CD14-positive monocyte (primary cell): ENCODE results near the gene ANKRD60. TPM values are rescaled to one million over a fixed set of nuclear protein-coding genes. Genes with fewer than 3 reads are reported as not detected.

Experiments used
- DNase-seq, 3 donors: peaks; one replicate each; pipeline ENCODE4 v3.0.0-alpha.2; 2011 to 2022
- H2AFZ ChIP-seq: 2 replicates; pipeline ENCODE4 v1.6.0; 2012; ENCODE audit warnings: mild to moderate bottlenecking, low read depth, low read length, inconsistent platforms; ENCODE audit not compliant: insufficient read depth, poor library complexity, severe bottlenecking
- H3K27ac ChIP-seq, 2 donors: 1 replicate in 1 of 2; 2 replicates in 1 of 2; pipeline ENCODE4 v1.5.1; 2012 to 2013; ENCODE audit warnings: low read length in 2 of 2, control low read depth in 1 of 2, inconsistent platforms in 1 of 2, low read depth in 1 of 2, mild to moderate bottlenecking in 1 of 2
- H3K27me3 ChIP-seq, 2 donors: one replicate each; pipeline versions ENCODE4 v1.6.0 to v1.6.1; 2011 to 2013; ENCODE audit warnings: low read length in 2 of 2; ENCODE audit not compliant: control insufficient read depth in 2 of 2, insufficient read depth in 2 of 2
- H3K36me3 ChIP-seq, 2 donors: replicated peaks in 1 of 2; 1 replicate in 1 of 2; 2 replicates in 1 of 2; pipeline versions ENCODE4 v1.5.1 to v1.6.1; 2012 to 2013; ENCODE audit warnings: low read length in 2 of 2, control low read depth in 1 of 2, inconsistent platforms in 1 of 2, mild to moderate bottlenecking in 1 of 2; ENCODE audit not compliant: insufficient read depth in 2 of 2, control insufficient read depth in 1 of 2
- H3K4me1 ChIP-seq, 2 donors: 1 replicate in 1 of 2; 2 replicates in 1 of 2; pipeline versions ENCODE4 v1.5.1 to v1.6.1; 2012 to 2013; ENCODE audit warnings: low read length in 2 of 2, control low read depth in 1 of 2, inconsistent platforms in 1 of 2, mild to moderate bottlenecking in 1 of 2, moderate library complexity in 1 of 2; ENCODE audit not compliant: insufficient read depth in 2 of 2, control insufficient read depth in 1 of 2
- H3K4me2 ChIP-seq: replicated peaks from 2 replicates; pipeline ENCODE3; 2012; ENCODE audit warnings: low read length, moderate library complexity, mild to moderate bottlenecking; ENCODE audit not compliant: poor library complexity, severe bottlenecking; ENCODE audit errors: extremely low read depth
- H3K4me3 ChIP-seq, 3 experiments: fragments of 200-600 bp in 1 of 3; sonication (generic) in 1 of 3; replicated peaks in 1 of 3; 1 replicate in 2 of 3; 2 replicates in 1 of 3; pipeline ENCODE4 v1.5.1; 2011 to 2013; ENCODE audit warnings: low read length in 3 of 3, mild to moderate bottlenecking in 3 of 3, control low read depth in 2 of 3, low read depth in 2 of 3, inconsistent platforms in 1 of 3, moderate library complexity in 1 of 3
- H3K79me2 ChIP-seq: 2 replicates; pipeline ENCODE4 v1.6.0; 2012; ENCODE audit warnings: mild to moderate bottlenecking, control low read depth, inconsistent platforms, low read length, moderate library complexity; ENCODE audit not compliant: insufficient read depth
- H3K9ac ChIP-seq: 2 replicates; pipeline ENCODE4 v1.6.0; 2017; ENCODE audit warnings: low read length, mild to moderate bottlenecking; ENCODE audit not compliant: insufficient read depth, poor library complexity, severe bottlenecking
- H3K9me3 ChIP-seq, 2 donors: replicated peaks in 1 of 2; 1 replicate in 1 of 2; 2 replicates in 1 of 2; pipeline versions ENCODE4 v1.5.1 to v1.6.1; 2012 to 2013; ENCODE audit warnings: low read length in 2 of 2, control low read depth in 1 of 2; ENCODE audit not compliant: control insufficient read depth in 1 of 2, insufficient read depth in 1 of 2
- H4K20me1 ChIP-seq: 2 replicates; pipeline ENCODE4 v1.6.0; 2012; ENCODE audit warnings: mild to moderate bottlenecking, low read length, control low read depth, moderate library complexity; ENCODE audit not compliant: insufficient read depth
- H3K27ac Mint-ChIP-seq, 7 donors: one replicate each; pipeline ENCODE4 v1.8.0; 2020; ENCODE audit warnings: mild to moderate bottlenecking in 7 of 7, mixed read lengths in 7 of 7, moderate library complexity in 6 of 7, inconsistent platforms in 2 of 7
- H3K27me3 Mint-ChIP-seq, 3 donors: one replicate each; pipeline ENCODE4 v1.8.0; 2021 to 2022; ENCODE audit warnings: low read depth in 3 of 3, mild to moderate bottlenecking in 3 of 3, mixed read lengths in 3 of 3, moderate library complexity in 3 of 3, inconsistent platforms in 1 of 3
- H3K36me3 Mint-ChIP-seq, 2 donors: one replicate each; pipeline ENCODE4 v1.8.0; 2020; ENCODE audit warnings: mixed read lengths in 2 of 2, inconsistent platforms in 1 of 2, mild to moderate bottlenecking in 1 of 2
- H3K4me1 Mint-ChIP-seq: one replicate; pipeline ENCODE4 v1.8.0; 2020; ENCODE audit warnings: mild to moderate bottlenecking, mixed read lengths
- H3K4me3 Mint-ChIP-seq, 2 donors: one replicate each; pipeline ENCODE4 v1.8.0; 2020; ENCODE audit warnings: mild to moderate bottlenecking in 2 of 2, mixed read lengths in 2 of 2, moderate library complexity in 1 of 2
- H3K9me3 Mint-ChIP-seq, 7 donors: one replicate each; pipeline ENCODE4 v1.8.0; 2020 to 2022; ENCODE audit warnings: mixed read lengths in 7 of 7, mild to moderate bottlenecking in 6 of 7, moderate library complexity in 6 of 7, inconsistent platforms in 2 of 7
- CTCF ChIP-seq: fragments of 200-600 bp; IDR thresholded peaks from one replicate; pipeline ENCODE4 v1.8.0; 2022; ENCODE audit warnings: antibody characterized with exemption, mild to moderate bottlenecking
- WGBS: methylation state at CpG from one replicate; pipeline ENCODE4 v1.1.5; 2013; ENCODE audit warnings: missing lambda C conversion rate; ENCODE audit not compliant: insufficient coverage; 5-methylcytosine and 5-hydroxymethylcytosine counted together
- intact Hi-C, 2 donors: fragments of 100-400 bp; cut with micrococcal nuclease; formaldehyde crosslinking; loops; one replicate each; pipeline versions ENCODE4 v1.15.0 to v1.15.1; 2023
- polyA plus RNA-seq, 3 donors: library from polyadenylated mRNA; depleted of rRNA in 1 of 3; unstranded in 2 of 3; stranded (reverse) in 1 of 3; fragments of 300-500 nt in 2 of 3; fragments of >200 nt in 1 of 3; fragmentation: Illumina TruSeq in 2 of 3; gene quantifications; 1 replicate in 2 of 3; 2 replicates in 1 of 3; pipeline ENCODE4 v1.2.3, GENCODE V29; 2012 to 2021

The ANKRD60 gene
- polyA plus RNA-seq, 3 donors, result not detected

GRCh38 chr20:58245931-58246330, 17.5 kb upstream of the ANKRD60 start:
- Histone ChIP-seq H3K27ac (no peak overlapping the region), H3K27me3 (no peaks in the 10 kb centered on the region), H3K79me2 (no peaks in the 10 kb centered on the region), H3K4me2 (no peak overlapping the region), H2AFZ (no peak overlapping the region), H3K4me3 (no peak overlapping the region), H3K4me1 (no peaks in the 10 kb centered on the region), H3K36me3 (peaks cover 73 to 97% of the 10 kb centered on the region in 2 donors), H3K9me3 (no peaks in the 10 kb centered on the region), H4K20me1 (no peaks in the 10 kb centered on the region), H3K9ac (no peak overlapping the region)
- no peak for DNase-seq
- no peak overlapping the region for H3K27ac Mint-ChIP-seq
- intact Hi-C loops, result no loop called here
- H3K9me3 Mint-ChIP-seq, result no peaks in the 10 kb centered on the region
- H3K36me3 Mint-ChIP-seq, result peaks cover 83 to 85% of the 10 kb centered on the region in 2 donors
- no peaks in the 10 kb centered on the region for H3K4me1 Mint-ChIP-seq
- no peaks in the 10 kb centered on the region for H3K27me3 Mint-ChIP-seq
- WGBS, result 91% methylated on average over 8 of the region's 8 CpGs
- no peak for TF ChIP-seq CTCF
- no peak overlapping the region for H3K4me3 Mint-ChIP-seq

DNA sequence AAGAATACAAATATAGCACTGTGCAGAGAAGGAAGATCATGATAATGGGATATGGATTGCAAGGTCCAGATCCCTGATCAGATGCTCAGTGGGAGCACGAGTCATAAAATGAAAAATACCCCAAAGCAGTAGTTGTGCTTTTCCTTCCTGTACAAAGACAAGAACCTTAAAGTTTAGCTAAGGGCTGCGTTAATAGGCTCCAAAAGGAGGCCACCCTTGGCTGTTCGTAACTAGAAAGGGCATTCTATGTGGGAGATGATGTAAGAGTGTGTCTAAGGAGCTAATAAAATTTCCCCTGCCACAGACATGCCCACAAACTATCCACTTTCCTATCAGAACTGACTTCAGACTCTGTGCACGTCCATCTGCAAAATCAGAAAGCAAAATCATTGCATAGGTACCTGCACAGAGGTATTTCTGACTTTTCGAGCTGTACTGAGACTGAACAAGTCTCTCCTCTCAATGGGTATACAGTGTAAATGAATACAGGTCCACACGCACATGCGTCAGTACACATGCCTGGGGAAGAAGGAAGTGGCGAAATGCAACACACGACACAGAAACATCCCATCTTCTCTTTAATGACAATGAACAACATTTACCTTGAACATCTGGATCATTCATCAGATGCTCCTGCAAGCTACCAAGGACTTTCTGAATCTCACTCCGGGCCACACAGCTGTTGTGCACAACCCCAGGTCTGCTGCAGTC, 16.9 kb upstream of the ANKRD60 start:
- no peaks in the 10 kb centered on the region for H3K27me3 Mint-ChIP-seq
- no peak overlapping the region for H3K4me3 Mint-ChIP-seq
- Histone ChIP-seq H3K4me2 (no peak overlapping the region), H3K9ac (no peak overlapping the region), H3K4me1 (no peaks in the 10 kb centered on the region), H2AFZ (no peak overlapping the region), H3K79me2 (no peaks in the 10 kb centered on the region), H3K27ac (no peak overlapping the region), H3K36me3 (peaks cover 69 to 97% of the 10 kb centered on the region in 2 donors), H3K9me3 (no peaks in the 10 kb centered on the region), H3K4me3 (no peak overlapping the region), H4K20me1 (no peaks in the 10 kb centered on the region), H3K27me3 (no peaks in the 10 kb centered on the region)
- H3K27ac Mint-ChIP-seq, result no peak overlapping the region
- no peak for DNase-seq
- intact Hi-C loops, result no loop called here
- no peak for TF ChIP-seq CTCF
- H3K36me3 Mint-ChIP-seq, result peaks cover 77 to 80% of the 10 kb centered on the region in 2 donors
- no peaks in the 10 kb centered on the region for H3K9me3 Mint-ChIP-seq
- 89% methylated on average over 4 of the region's 10 CpGs for WGBS
- H3K4me1 Mint-ChIP-seq, result no peaks in the 10 kb centered on the region
